ENCODE measurements around the gene PYROXD2. TPM values are rescaled to one million over a fixed set of nuclear protein-coding genes. Genes with fewer than 3 reads are reported as not detected.

The PYROXD2 gene
- polyA plus RNA-seq, 1 donor from 2014 or later, result 0.11 TPM

DNA sequence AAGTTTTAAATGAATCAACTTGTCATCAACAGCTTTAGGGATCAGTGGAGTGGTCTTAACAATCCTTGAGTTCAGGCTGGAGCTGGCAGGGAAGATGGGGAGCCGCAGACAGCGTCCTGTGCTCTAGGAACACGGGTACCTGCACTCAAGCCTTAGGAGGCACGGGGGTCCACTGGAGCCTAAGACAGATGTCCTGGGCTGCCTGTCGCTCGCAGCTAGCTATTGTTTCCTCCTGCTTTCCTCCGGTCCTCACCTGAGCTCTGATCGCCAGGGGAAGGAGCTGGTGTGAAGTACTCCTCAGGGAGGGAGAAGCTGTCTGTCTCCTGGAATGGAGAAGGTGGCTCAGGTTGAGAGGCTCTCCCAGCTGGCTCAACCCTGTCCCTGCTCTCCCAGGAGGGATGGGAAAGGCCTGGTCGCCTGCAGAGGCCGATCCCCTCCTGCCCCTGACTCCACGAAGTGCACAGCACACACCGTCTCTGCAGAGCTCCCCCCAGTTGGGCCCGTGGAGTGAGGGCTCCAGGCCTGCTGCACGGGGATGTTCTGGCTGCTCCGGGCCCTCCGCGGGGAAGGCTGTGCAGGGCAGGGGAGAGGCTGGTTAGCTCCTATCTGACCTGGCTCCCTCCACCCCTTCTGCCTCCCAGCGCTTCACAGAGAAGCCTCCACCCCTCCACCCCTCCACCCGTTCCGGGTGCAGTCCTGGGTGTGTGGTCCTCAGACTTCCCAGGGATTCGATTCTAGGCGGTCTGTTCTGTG is 14.5 kb upstream of the PYROXD2 start:
- Histone ChIP-seq H3K36me3 (ENCODE audit: insufficient read depth, low read length) (no peaks in the 10 kb centered on the region), H3K9ac (ENCODE audit: low read length) (no peak overlapping the region), H3K9me2 (ENCODE audit: insufficient read depth, low read length) (no peaks in the 10 kb centered on the region), H3K27ac (ENCODE audit: low read length) (no peak overlapping the region), H3K27me3 (ENCODE audit: insufficient read depth, low read depth, low read length) (no peaks in the 10 kb centered on the region), H3K4me2 (ENCODE audit: low read length) (no peak overlapping the region), H3F3A (ENCODE audit: insufficient read depth, low read length, poor library complexity, severe bottlenecking) (no peaks in the 10 kb centered on the region), H4K20me1 (ENCODE audit: insufficient read depth) (no peaks in the 10 kb centered on the region), H2AFZ (ENCODE audit: low read depth, low read length) (no peak overlapping the region), H3K79me2 (replicated peaks; ENCODE audit: insufficient read depth, low read length) (no peaks in the 10 kb centered on the region), H3K9me3 (ENCODE audit: low read length) (no peaks in the 10 kb centered on the region), H3K4me3 (ENCODE audit: low read length) (no peak overlapping the region)
- TF ChIP-seq POLR2AphosphoS5 (IDR thresholded peaks at IDR 0.05), result no peak
- TF ChIP-seq RAD21 (conservative IDR thresholded peaks at IDR 0.05), result no peak
- TF ChIP-seq, protein P1, sequence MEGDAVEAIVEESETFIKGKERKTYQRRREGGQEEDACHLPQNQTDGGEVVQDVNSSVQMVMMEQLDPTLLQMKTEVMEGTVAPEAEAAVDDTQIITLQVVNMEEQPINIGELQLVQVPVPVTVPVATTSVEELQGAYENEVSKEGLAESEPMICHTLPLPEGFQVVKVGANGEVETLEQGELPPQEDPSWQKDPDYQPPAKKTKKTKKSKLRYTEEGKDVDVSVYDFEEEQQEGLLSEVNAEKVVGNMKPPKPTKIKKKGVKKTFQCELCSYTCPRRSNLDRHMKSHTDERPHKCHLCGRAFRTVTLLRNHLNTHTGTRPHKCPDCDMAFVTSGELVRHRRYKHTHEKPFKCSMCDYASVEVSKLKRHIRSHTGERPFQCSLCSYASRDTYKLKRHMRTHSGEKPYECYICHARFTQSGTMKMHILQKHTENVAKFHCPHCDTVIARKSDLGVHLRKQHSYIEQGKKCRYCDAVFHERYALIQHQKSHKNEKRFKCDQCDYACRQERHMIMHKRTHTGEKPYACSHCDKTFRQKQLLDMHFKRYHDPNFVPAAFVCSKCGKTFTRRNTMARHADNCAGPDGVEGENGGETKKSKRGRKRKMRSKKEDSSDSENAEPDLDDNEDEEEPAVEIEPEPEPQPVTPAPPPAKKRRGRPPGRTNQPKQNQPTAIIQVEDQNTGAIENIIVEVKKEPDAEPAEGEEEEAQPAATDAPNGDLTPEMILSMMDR (IDR thresholded peaks at IDR 0.05; ENCODE audit: poor library complexity, severe bottlenecking), result no peak
- TF ChIP-seq MXI1 (conservative IDR thresholded peaks at IDR 0.05; ENCODE audit: poor library complexity, severe bottlenecking), result no peak
- TF ChIP-seq SMC3 (conservative IDR thresholded peaks at IDR 0.05; ENCODE audit: poor library complexity), result no peak
- TF ChIP-seq EZH2 (IDR thresholded peaks at IDR 0.05; ENCODE audit: borderline replicate concordance, insufficient read depth, low read length, poor library complexity, severe bottlenecking), result no peak
- TF ChIP-seq REST (IDR thresholded peaks at IDR 0.05; ENCODE audit: borderline replicate concordance), result no peak
- TF ChIP-seq TAF1 (IDR thresholded peaks at IDR 0.05; ENCODE audit: low read depth), result no peak

GRCh38 chr10:98427011-98427515 is 12.1 kb upstream of the PYROXD2 start:
- Histone ChIP-seq H3K27ac (ENCODE audit: low read length) (no peak overlapping the region), H3K9ac (ENCODE audit: low read length) (no peak overlapping the region), H3K9me3 (ENCODE audit: low read length) (no peaks in the 10 kb centered on the region), H3K9me2 (ENCODE audit: insufficient read depth, low read length) (no peaks in the 10 kb centered on the region), H3K27me3 (ENCODE audit: insufficient read depth, low read depth, low read length) (no peaks in the 10 kb centered on the region), H3K4me3 (ENCODE audit: low read length) (no peak overlapping the region), H2AFZ (ENCODE audit: low read depth, low read length) (no peak overlapping the region), H4K20me1 (ENCODE audit: insufficient read depth) (no peaks in the 10 kb centered on the region), H3F3A (ENCODE audit: insufficient read depth, low read length, poor library complexity, severe bottlenecking) (no peaks in the 10 kb centered on the region), H3K79me2 (replicated peaks; ENCODE audit: insufficient read depth, low read length) (no peaks in the 10 kb centered on the region), H3K4me2 (ENCODE audit: low read length) (no peak overlapping the region), H3K36me3 (ENCODE audit: insufficient read depth, low read length) (no peaks in the 10 kb centered on the region)
- TF ChIP-seq SMC3 (conservative IDR thresholded peaks at IDR 0.05; ENCODE audit: poor library complexity) (no peak), EP300 (conservative IDR thresholded peaks at IDR 0.05; ENCODE audit: poor library complexity, severe bottlenecking) (no peak), EZH2 (IDR thresholded peaks at IDR 0.05; ENCODE audit: borderline replicate concordance, insufficient read depth, low read length, poor library complexity, severe bottlenecking) (no peak)

Measured in neural cell (in vitro differentiated cells).